ENCODE measurements around the gene TCHP.

TCHP gene

GRCh38 chr12:109863847-109864712 is 36.0 kb upstream of the TCHP start:
- TF ChIP-seq CTCF (IDR thresholded peaks at IDR 0.05; ENCODE audit: low read depth, low read length): no peak
- no peak for DNase-seq (ENCODE audit: extremely low read depth, low read depth)

- no peak for TF ChIP-seq CTCF (IDR thresholded peaks at IDR 0.05; ENCODE audit: low read depth, low read length)
- no peak for DNase-seq (ENCODE audit: extremely low read depth, low read depth)
Observed at GRCh38 chr12:109864916-109865315, 35.2 kb upstream of the TCHP start.

GRCh38 chr12:109868182-109869051 is 31.7 kb upstream of the TCHP start:
- no peak for DNase-seq (ENCODE audit: extremely low read depth, low read depth)
- TF ChIP-seq CTCF (IDR thresholded peaks at IDR 0.05; ENCODE audit: low read depth, low read length): no peak

GRCh38 chr12:109870648-109871047 is 29.4 kb upstream of the TCHP start:
- no peak for DNase-seq (ENCODE audit: extremely low read depth, low read depth)
- no peak for TF ChIP-seq CTCF (IDR thresholded peaks at IDR 0.05; ENCODE audit: low read depth, low read length)

- DNase-seq (ENCODE audit: extremely low read depth, low read depth): no peak
- TF ChIP-seq CTCF (IDR thresholded peaks at IDR 0.05; ENCODE audit: low read depth, low read length): no peak
Observed at GRCh38 chr12:109871668-109872314, 28.3 kb upstream of the TCHP start.

GRCh38 chr12:109873653-109874052 is 26.4 kb upstream of the TCHP start:
- no peak for TF ChIP-seq CTCF (IDR thresholded peaks at IDR 0.05; ENCODE audit: low read depth, low read length)
- DNase-seq (ENCODE audit: extremely low read depth, low read depth): no peak
